GM12875 (cell line): ENCODE data around the gene ANXA8L1.
"Not testable (repeated sequence)": the region's sequence is repeated elsewhere in the genome, so short reads cannot be mapped to it uniquely, and the experiment has no call there.

Experiments used
- H3K4me3 ChIP-seq: one replicate; pipeline ENCODE4 v1.5.1; 2011; ENCODE audit warnings: low read depth, low read length, control low read depth
- TF ChIP-seq, protein P1 (sequence below): IDR thresholded peaks from 2 replicates; pipeline ENCODE4 v1.5.1; 2011; ENCODE audit warnings: low read depth, mild to moderate bottlenecking, control low read depth, inconsistent platforms, low read length, moderate library complexity, borderline replicate concordance; ENCODE audit not compliant: insufficient read depth

ANXA8L1 gene, protein sequence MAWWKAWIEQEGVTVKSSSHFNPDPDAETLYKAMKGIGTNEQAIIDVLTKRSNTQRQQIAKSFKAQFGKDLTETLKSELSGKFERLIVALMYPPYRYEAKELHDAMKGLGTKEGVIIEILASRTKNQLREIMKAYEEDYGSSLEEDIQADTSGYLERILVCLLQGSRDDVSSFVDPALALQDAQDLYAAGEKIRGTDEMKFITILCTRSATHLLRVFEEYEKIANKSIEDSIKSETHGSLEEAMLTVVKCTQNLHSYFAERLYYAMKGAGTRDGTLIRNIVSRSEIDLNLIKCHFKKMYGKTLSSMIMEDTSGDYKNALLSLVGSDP

GRCh38 chr10:46375406-46375805, at the start of gene ANXA8L1:
Gene ANXA8L1 (plus strand): TSS chr10:46375776. CDS start chr10:46375852, 76 bp downstream.
- not testable (repeated sequence) for H3K4me3 ChIP-seq

GRCh38 chr10:46326066-46326465, 49.5 kb upstream of the ANXA8L1 start:
- TF ChIP-seq, protein P1, sequence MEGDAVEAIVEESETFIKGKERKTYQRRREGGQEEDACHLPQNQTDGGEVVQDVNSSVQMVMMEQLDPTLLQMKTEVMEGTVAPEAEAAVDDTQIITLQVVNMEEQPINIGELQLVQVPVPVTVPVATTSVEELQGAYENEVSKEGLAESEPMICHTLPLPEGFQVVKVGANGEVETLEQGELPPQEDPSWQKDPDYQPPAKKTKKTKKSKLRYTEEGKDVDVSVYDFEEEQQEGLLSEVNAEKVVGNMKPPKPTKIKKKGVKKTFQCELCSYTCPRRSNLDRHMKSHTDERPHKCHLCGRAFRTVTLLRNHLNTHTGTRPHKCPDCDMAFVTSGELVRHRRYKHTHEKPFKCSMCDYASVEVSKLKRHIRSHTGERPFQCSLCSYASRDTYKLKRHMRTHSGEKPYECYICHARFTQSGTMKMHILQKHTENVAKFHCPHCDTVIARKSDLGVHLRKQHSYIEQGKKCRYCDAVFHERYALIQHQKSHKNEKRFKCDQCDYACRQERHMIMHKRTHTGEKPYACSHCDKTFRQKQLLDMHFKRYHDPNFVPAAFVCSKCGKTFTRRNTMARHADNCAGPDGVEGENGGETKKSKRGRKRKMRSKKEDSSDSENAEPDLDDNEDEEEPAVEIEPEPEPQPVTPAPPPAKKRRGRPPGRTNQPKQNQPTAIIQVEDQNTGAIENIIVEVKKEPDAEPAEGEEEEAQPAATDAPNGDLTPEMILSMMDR = no peak
- H3K4me3 ChIP-seq = no peak overlapping the region

DNA sequence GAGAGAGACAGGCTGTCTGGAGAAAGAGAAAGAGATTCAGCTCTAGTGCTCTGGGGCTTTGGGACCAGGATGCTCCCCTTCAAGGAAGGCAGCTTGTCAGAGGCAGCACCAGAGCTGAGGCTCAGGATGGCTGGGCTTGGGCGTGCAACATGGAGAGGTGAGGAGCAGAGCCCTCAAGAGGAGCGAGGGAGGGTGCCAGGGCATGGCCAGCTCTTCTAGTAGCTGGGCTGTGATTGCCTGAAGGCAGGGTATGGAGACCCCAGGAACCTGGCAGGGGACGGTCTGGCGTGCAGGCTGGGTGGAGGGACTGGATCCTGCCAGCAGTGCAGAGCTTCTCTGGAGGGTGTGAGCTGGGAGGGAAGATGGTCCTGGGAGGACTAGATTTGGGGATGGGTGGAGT, 48.6 kb upstream of the ANXA8L1 start:
- TF ChIP-seq, protein P1 = no peak
- no peak overlapping the region for H3K4me3 ChIP-seq

- TF ChIP-seq, protein P1 = no peak
- H3K4me3 ChIP-seq = no peak overlapping the region
These were observed 47.9 kb upstream of the ANXA8L1 start for GRCh38 chr10:46327685-46328084.

DNA sequence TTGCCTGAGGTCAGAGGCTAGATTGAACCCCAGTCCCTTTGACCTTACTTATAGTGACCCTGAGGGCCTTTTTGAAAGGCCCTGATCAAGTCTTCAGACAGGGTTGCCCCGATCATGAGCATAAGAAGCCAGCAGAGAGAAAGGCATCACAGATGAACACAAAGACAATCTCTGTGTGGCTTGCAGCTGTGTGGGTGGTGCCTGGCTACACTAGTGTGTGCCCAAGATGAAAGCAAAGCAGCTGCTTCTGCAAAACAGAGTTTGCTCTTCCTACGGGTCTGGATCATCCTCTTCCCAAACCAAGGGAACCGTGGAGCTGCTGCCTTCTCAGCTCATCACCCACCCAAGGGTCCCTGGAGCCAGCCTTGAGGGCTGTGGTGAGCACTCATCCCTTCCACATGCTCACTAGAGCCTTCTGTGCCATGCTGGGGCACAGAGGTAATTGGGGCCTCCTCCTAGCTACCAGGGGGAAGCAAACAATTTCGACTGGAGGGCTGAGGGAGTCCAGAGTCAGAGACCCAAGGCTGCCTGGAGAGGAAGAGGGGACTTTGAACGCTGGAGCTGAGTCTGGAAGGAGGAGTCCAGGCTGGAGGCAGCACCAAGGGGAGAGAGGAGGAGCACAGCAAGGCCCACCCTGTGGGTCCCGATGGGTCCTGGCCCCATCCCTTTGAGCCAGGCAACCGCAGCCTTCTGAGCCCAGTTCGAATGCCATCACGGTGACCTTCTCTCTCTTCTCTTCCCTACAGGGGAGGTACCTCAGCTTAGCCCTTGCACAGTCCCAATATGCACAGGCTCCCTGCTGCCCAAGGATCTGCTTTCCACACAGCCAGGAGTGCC, 46.5 kb upstream of the ANXA8L1 start:
- TF ChIP-seq, protein P1 = no peak
- no peak overlapping the region for H3K4me3 ChIP-seq

DNA sequence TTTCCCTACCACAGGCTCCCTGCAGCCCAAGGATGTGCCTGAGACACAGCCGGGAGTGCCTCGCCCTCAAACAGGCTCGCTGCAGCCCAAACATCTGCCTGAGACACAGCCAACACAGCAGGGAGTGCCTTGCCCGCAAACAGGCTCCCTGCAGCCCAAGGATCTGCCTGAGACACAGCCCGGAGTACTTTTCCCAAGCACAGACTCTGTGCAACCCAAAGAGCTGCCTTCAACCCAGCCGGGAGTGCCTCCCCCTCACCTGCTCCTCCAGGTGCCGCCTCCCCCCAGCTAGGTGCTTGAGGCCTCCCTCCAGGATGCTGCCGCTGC, 45.9 kb upstream of the ANXA8L1 start:
- H3K4me3 ChIP-seq = no peak overlapping the region
- TF ChIP-seq, protein P1 = no peak

GRCh38 chr10:46330894-46331293, 44.7 kb upstream of the ANXA8L1 start:
- no peak overlapping the region for H3K4me3 ChIP-seq
- TF ChIP-seq, protein P1 = no peak

DNA sequence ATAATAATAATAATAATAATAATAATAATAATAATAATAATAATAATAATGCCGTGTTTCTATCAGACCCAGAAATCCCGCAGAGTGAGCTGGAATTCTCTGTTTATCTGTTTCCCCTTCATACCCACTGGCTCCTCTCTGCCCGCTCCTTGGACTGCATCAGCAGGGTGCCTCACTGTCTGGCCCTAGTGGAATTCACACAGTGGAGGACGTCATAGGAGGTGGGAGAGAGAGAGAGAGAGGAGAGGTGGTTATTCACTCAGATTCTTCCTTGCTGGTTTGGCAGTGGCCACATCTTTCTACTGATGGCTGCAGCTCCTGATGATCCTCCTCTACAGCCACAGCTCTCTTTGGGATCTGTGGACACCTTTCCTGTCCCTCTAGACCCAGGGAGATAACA, 10.1 kb upstream of the ANXA8L1 start:
- not testable (repeated sequence) for H3K4me3 ChIP-seq

DNA sequence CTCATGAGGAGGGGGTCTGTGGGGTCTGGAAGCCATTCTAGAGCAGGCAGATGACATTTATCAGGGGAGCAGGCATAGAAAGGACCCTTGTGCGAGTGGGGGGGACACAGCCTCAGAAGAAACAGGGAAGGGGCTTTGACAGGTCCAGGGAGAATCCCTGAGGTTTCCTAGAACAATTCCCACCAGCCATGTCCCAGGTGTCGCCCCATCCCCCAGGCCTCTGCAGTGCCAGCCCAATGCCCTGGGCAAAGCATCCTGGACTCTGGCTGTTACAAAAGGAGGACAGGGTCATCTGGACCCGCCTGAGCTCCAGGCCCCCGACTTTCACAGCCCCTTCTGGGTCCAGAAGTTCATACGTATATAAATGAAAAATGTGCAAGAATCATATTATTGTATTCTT, 8.4 kb upstream of the ANXA8L1 start:
- not testable (repeated sequence) for H3K4me3 ChIP-seq

DNA sequence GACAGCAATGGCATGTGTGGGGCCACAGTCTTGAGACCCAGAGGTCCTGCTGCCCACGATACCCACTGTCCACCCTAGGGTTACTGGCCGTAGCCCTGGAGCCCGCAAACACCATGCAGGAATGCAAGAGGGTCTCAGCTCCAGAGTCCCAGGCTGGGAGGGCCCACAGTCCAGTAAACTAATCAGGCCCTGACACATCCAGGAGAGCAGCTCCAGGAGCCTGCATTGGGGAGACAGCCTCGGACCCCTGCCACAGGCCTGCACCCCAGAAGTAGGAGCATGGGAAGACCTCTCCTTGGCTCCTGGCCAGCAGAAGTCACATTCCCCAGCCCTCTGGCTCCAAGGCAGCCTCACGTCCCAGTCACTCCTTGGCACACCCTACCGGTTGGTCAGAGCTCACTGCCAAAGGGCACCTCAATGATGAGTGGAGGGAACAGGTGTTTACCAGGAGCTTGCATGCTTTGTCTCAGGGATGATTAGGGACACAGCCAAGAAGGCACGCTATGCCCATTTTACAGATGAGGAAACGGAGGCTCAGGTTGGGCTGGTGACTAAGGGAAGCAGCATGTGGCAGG, 7.8 kb upstream of the ANXA8L1 start:
- H3K4me3 ChIP-seq = not testable (repeated sequence)

DNA sequence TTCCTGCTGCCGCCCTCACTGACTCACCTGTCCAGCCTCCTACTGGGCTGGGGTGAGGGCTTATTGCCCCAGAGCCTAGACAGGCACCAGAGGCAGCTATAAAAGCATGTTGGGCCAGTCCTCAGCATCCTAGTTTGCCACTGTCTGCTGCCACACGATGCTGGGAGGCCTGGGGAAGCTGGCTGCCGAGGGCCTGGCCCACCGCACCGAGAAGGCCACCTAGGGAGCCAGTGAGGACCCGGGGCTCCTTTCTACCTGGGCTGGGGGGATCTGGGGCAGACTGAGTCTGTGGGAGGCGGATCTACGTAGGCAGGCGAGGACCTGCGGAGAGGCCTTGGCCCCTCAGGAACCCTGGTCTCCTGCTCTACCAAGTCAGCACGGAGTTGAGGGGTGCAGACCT, 6.6 kb upstream of the ANXA8L1 start:
- H3K4me3 ChIP-seq = not testable (repeated sequence)

DNA sequence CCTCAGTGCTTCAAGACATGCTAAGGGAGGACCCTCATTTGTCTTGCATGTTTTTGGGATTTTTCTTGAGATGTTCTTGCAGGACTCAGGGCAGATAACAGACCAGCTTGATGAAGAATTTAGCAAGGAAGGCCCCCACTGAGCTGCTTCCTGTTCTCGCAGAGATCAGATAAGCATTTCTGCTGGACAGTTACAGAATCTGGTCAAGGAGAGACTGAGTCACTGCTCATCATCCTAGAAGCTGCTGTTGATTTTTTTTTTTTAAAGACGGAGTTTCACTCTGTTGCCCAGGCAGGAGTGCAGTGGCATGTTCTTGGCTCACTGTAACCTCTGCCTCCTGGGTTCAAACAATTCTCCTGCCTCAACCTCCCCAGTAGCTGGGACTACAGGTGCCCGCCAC, 1.2 kb upstream of the ANXA8L1 start:
- H3K4me3 ChIP-seq = not testable (repeated sequence)
